PC-3 (cell line): ENCODE data around the gene ISCA2.

Source experiments
- EZH2 ChIP-seq: fragments of 300-600 bp; sonication (generic); IDR thresholded peaks from one replicate; pipeline ENCODE4 v1.6.1; 2017; ENCODE audit warnings: antibody characterized with exemption, mild to moderate bottlenecking, low read length; ENCODE audit not compliant: unreplicated experiment
- EZH2phosphoT487 ChIP-seq: fragments of 300-600 bp; sonication (generic); IDR thresholded peaks from 2 replicates; pipeline ENCODE4 v1.6.1; 2018; ENCODE audit warnings: mild to moderate bottlenecking, antibody characterized with exemption, low read length, borderline replicate concordance
- TF ChIP-seq, protein P1 (sequence below): fragments of 300-600 bp; sonication (generic); conservative IDR thresholded peaks from 2 replicates; pipeline ENCODE4 v1.5.1; 2017; ENCODE audit warnings: antibody characterized with exemption, low read depth, mild to moderate bottlenecking, low read length

DNA sequence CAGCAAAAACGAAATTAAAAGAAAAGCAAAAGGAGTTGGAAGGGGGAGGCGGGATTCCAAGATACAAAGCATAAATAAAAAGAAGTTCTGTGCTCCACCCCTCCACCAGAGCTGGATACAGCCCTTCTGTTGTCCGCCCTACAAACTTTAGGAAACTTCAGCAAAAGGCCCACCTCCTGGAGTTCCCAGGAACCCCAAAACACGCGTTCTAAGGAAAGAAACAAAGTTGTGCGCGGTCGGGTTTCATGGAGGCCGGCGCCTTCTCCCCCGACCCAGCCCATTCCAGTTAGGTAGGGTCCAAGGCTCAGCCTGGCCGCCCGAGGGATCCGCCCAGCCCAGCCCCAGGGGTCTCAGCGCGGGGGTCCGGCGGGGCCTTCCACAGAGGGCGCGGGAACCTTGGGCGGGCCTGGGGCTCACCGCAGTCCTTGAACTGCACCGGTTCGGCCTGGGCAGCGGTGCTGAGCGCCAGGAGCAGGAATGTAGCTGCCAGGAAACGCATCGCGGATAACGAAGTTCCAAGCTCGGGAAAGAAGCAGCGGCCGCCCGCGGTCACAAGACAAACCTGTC lies 706 bp upstream of the ISCA2 start, which contains the start of gene NPC2:
- TF ChIP-seq, protein P1, sequence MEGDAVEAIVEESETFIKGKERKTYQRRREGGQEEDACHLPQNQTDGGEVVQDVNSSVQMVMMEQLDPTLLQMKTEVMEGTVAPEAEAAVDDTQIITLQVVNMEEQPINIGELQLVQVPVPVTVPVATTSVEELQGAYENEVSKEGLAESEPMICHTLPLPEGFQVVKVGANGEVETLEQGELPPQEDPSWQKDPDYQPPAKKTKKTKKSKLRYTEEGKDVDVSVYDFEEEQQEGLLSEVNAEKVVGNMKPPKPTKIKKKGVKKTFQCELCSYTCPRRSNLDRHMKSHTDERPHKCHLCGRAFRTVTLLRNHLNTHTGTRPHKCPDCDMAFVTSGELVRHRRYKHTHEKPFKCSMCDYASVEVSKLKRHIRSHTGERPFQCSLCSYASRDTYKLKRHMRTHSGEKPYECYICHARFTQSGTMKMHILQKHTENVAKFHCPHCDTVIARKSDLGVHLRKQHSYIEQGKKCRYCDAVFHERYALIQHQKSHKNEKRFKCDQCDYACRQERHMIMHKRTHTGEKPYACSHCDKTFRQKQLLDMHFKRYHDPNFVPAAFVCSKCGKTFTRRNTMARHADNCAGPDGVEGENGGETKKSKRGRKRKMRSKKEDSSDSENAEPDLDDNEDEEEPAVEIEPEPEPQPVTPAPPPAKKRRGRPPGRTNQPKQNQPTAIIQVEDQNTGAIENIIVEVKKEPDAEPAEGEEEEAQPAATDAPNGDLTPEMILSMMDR = no peak
- no peak for TF ChIP-seq EZH2phosphoT487
- TF ChIP-seq EZH2 = no peak
